Adipose tissue (tissue), 3 donors: ENCODE results near the gene ABL1. TPM values are rescaled to one million over a fixed set of nuclear protein-coding genes. Genes with fewer than 3 reads are reported as not detected.

ENCODE experiments used
- H3K27ac ChIP-seq: one replicate; pipeline ENCODE4 v1.5.1; 2013; ENCODE audit warnings: low read depth, low read length
- WGBS, 3 donors: extraction: QIAGEN DNeasy Blood & Tissue Kit; methylation state at CpG; one replicate each; pipeline ENCODE4 v1.1.7; 2013; 5-methylcytosine and 5-hydroxymethylcytosine counted together
- polyA plus RNA-seq, 3 donors: library from polyadenylated mRNA; stranded (reverse); fragments of 200-250 nt; gene quantifications; one replicate each; pipeline ENCODE4 v1.2.3, GENCODE V29; 2013
- donor health status: healthy with polysubstance abuse.
- donor health status: Bipolar disorder and iron deficiency.
- donor health status: healthy.

ABL1 gene
- polyA plus RNA-seq, 3 donors: 17.0 to 75.0 (median 58.1) TPM

DNA sequence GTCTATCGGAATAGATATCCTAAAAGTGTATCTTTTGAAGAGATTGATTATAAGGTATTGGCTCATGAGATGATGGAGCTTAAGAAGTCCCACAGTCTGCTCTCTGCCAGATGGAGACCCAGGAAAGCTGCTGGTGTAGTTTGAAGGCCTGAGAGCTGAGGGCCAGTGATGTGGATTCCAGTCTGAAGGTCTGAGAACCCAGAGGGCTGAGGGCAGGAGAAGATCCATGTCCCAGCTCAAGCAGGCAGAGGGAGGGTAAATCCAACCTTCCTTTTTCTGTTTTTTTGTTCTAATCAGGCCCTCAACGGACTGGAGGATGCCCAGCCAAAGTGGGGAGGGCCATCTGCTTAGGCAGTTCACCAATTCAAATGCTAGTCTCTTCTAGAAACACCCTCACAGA lies 11.0 kb upstream of the ABL1 start:
- no peak overlapping the region for H3K27ac ChIP-seq
- WGBS, 3 donors: 36 to 56% (median 50%) methylated on average over 2 of the region's 2 CpGs

DNA sequence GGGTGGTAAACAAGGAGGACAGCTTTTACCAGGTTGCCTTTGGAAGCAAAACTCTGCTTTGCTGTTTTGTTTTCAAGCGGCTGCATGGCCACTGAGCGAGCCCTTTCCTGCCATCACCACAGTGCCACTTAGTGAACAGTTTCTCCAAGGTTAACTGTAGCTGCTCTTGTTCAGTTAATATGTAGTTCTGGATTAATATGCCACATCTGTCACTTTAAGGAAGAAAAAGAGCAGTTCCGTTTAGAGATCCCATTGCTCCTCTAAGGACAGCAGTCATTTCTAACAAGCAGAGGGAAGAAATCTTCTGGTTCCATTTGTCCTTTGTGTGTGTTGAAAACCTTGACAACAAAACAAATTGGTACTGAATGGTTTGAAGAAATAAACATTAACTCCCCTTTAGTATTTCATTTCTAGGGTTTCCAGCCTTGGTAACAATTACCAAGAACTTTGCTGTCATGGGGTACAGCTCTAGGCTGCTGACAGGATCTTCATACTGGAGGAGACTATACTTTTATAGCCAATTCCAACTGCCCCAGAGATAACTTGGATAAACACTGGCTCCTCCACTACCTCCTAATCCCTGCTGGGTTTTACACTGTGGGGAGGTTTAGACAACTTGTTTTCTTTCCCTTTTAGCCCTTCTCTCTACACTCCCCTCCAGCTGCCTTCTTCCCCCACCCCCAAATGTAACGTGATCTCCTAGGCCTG lies 10.3 kb upstream of the ABL1 start:
- WGBS, 3 donors: 24 to 35% (median 31%) methylated on average over 4 of the region's 4 CpGs
- no peak overlapping the region for H3K27ac ChIP-seq

DNA sequence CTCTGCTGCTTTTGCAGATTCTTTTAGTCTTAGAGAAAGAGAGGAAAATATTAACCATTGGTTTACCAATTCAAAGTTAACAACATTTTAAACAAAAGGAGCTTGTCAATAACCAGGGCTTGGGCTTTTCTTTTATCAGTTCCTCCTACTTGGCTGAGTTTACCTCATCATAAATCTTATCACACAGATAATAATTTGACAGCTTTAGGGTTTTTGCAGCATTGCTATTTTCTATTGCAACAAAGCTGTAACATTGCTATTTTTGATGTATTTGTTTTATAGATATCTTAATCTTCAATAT lies 9.8 kb upstream of the ABL1 start:
- no peak overlapping the region for H3K27ac ChIP-seq

DNA sequence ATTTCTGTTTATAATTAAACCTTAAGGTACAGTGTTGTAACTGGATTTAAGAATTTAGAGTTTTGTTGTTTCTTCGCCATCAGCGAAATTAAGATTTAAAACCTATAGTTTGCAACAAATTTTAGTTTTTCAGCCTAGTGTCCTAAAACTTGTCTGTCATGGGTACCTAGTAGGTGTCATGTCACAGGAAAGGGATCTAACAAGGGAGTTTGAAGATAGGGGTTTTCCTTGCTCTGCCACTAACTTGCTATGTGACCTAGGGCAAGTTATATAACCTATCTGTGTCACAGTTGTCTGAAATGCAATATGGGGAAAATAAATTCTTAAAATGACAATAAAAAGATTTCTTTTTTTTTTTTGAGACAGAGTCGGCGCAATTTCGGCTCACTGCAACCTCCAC lies 9.2 kb upstream of the ABL1 start:
- WGBS, 3 donors: 88 to 92% (median 91%) methylated on average over 5 of the region's 5 CpGs
- no peak overlapping the region for H3K27ac ChIP-seq

DNA sequence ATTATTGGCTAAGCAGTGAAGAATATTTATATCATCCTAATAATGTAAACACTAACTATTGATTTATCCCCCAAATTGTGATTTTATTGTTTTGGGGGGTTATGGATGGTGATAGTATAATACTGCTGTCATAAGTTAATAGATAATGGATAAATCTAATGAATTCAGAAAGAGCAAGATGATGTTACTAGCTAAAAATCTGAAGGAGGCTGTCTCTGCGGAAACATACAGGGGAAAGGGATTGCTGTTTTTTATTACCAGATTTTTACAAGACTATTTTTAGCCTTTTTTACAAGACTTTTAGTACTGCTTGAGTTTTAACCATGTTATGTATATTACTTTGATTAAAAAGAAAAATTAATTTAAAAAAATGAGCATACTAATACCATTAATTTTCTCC lies 5.3 kb upstream of the ABL1 start:
- no peak overlapping the region for H3K27ac ChIP-seq
- WGBS, 3 donors: 59 to 89% (median 64%) methylated on average over 1 of the region's 1 CpG

DNA sequence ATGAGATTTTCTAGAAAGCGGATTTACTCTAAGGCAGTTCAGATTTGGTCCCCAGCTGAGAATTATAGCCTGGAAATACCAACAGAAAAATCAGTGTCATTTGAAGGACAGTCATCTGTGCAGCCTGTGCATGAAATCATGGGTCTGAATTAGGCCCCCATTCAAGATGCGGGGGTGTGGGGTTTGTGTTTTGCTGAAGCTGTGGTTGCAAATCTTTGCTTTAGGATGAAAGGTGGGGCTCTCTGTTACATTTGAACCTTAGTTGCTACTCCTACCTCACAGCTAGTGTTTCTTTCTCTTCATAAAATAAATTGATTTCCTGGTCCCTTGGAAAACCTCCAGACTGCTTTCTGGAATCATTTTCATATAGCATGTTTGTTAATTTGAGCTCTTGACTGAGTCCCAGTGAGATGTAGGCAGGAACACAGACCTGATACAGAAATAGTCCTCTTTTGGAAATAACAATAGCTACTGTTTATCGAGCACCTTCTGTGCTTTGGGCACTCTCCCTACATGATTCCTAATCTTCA lies 4.8 kb upstream of the ABL1 start:
- H3K27ac ChIP-seq: no peak overlapping the region
- 59 to 67% (median 59%) methylated on average over 3 of the region's 3 CpGs for WGBS, 3 donors

DNA sequence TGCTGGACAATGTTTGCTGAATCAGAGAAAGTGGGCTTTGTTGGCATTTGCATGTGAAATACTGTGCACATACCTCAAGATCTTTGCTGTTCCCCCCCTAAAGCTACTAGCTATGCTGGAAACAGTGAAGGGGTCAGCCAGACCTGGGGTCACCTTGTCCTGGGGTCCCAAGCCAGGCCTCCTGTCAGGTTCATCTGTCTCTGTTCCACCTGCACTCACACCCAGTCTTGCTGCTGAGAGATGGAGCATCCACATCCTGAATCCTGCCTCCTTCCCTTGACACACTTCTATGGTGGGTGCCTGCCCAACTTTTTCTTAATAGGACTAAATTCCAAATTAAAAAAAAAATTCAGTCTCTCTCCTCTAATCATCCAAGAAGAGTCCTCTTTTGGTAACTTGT lies 4.0 kb upstream of the ABL1 start:
- no peak overlapping the region for H3K27ac ChIP-seq

DNA sequence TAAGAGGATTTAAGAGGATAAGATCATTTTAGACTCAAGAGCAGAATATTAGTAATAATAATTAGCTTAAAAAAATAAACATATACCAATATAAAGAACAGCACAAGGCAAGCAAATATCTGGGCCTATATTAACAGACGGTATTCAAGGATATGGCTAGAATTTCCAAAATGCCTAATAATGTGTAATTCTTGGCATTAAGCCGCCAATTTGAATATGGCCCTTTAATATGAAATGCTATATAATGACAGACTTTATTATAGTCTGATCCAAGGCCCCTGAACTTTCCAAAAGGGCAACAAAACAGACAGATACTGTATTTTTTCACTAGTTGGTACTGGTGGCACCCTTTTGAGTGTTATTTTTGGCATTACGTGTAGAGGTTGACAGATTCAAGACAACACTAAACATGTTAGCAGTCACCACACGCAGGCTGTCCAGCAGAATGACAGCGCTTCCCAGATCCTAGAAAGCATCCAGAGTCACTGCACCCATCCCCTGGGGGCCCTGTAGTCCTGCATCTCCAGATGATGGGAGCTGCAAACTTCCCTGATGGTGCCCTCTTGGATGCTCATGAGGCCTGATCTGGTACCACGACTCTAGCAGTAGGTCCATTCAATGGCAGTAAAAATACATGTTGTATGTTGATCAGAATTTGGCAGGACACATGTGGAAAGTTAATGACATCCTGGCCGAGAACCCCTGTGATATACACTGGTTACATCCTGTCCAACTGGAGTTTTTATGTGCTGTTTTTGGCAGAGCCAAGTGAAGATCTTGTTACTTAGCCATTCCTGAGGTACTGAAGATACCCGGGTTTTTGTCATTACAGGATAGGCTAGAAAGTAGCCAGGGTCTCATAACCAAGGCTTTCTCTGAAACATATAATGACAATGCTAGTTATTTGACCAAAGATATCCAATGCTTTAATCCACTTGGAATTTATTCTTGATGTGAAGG lies 1.7 kb upstream of the ABL1 start:
- 77 to 84% (median 79%) methylated on average over 8 of the region's 8 CpGs for WGBS, 3 donors
- H3K27ac ChIP-seq: no peak overlapping the region

DNA sequence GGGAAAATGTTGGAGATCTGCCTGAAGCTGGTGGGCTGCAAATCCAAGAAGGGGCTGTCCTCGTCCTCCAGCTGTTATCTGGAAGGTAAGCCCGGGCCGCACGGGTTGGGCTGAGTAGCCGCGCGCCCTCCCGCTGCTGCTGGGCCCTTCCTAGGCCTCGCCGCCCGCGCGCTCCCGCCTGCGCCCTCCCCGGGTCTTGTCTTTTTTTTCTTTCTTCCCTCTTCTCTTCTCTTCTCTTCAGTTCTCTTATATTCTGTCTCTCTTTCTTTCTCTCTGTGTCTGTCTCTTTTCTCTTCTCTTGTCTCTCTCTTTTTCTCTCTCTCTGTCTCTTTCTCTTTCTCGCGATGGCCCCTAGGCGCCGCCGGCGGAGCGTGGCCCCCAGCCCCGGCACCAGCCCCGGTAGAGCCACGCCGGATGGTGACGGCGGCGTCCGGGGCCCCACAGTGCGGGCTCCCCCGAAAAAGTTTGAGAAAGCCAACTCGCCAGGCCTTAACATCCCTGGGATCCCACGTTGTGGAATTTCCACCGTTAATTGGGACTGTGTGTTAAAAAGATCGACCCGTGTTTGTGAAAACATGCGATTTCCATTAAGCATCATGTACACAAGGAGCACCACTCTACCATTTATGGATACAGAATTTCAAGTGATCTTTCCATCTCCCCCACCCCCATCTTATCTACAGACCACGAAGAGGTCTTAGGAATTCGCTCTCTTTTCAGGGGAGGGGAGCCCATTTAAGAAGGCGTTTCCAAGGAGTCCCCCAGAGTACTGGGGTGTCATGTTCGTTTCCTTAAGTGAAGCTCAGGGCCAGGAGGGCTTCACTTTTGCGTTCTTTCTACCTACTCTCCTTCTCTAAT lies 616 bp downstream of the ABL1 start:
- WGBS, 3 donors: 1 to 2% (median 1%) methylated on average over 44 of the region's 44 CpGs
- H3K27ac ChIP-seq: peak overlapping the region; percentile 14

DNA sequence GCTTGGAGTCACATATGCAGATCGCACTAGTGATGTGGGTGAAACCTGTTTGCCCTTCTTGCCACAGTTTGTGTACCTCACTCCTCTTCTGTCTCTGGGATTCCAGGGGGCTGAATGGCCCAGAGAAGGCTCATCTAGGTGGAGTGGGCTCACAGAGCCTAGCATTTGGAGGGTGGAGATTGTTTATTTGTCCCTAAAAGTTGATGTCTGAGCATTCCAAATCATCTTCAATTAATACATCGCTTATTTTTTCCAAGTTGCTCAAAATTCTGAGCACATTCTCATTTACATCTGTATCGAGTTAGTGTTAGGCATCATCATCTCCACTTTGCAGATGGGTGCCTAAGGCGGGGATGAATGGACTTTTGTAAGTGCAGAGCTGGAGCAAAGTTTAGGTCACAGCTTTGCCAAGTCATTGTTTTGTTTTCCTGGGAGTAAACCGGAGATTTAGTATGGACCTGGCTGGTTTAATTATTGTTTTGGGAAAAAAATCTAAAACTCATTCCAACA lies 2.0 kb downstream of the ABL1 start:
- no peak overlapping the region for H3K27ac ChIP-seq
- 39 to 56% (median 48%) methylated on average over 5 of the region's 5 CpGs for WGBS, 3 donors

DNA sequence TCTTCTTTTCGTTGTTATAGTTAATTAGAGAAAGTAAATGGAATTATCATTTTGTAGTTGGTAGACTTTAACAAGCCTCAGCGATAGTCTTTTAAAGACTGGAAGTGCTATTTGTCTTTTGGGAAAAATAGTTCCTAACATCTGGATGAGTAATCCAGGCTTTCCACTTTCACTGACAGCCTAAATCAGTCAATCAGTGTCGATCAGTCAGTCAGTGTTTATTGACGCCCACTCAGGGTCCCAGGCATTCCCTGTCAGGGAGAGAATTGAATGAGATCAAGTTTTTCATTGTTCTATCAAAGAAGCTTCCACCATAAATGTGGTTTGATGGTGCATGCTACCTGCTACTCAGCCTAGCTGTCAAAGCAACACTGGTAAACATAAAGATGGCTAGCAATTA lies 2.6 kb downstream of the ABL1 start:
- WGBS, 3 donors: 47 to 62% (median 61%) methylated on average over 4 of the region's 4 CpGs
- H3K27ac ChIP-seq: no peak overlapping the region

DNA sequence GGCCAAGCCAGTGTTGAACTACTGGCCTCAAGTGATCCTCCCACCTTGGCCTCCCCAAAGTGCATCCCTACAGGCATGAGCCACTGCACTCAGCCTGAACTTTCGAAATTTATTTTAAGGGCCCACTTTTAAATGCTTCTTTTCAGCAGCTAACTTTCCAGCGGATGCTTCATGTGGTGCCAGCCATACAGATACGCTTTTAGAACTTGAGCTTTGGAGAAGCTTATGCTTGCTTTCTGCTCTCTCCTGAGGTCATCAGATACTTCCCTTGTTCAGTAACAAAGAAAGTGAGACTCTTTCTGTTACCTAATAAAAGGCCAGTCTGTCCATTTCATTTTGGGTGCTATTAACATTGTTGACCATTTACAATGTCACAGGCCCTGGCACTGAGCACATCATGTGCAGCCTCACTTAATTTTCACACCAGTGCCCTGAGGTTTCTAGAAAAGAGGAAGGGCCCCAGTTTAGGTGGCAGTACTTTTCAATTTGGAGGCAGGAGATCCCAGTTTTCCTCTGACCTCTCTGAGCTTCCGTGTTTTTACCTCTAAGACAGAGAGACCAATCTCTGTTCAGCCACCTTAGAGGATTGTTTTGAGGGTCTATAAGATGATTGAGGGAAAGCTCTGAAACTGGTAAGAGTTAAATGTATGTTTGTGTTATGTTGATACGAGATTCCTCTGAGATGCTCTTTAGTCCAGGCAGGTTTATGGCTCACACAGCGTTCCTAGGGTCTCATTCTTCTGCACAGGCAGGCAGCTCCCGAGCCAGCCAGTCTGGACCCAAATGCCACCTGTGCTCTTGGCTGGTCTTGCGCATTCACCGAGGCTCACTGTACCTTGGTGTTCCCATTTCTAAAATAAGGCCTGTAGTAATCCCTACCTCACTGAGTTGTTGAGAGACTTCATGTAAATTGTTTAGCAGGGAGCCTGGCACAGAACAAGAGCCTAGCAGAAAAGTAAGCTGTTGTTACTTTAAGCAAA lies 4.4 kb downstream of the ABL1 start:
- H3K27ac ChIP-seq: no peak overlapping the region
- WGBS, 3 donors: 70 to 77% (median 74%) methylated on average over 9 of the region's 9 CpGs

DNA sequence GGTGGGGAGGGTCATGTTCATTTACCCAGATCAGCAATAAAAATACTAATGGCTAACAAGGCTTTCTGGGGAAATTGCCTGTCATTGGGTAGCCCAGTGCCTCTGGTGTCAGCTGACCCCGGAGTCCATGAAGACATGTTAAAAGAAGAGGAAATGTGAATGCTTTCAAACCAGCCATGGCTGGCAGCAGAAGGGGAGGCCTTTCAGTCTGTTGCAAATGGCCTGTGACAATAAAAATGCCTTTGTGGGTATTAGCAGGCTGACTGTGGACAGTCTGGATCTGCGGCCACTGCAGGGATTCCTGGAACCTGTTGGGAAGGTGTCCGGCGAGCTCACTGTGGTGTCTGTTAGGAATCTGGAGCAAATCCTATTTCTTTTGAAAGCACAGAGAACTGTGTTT lies 7.5 kb downstream of the ABL1 start:
- 83 to 89% (median 89%) methylated on average over 4 of the region's 4 CpGs for WGBS, 3 donors

DNA sequence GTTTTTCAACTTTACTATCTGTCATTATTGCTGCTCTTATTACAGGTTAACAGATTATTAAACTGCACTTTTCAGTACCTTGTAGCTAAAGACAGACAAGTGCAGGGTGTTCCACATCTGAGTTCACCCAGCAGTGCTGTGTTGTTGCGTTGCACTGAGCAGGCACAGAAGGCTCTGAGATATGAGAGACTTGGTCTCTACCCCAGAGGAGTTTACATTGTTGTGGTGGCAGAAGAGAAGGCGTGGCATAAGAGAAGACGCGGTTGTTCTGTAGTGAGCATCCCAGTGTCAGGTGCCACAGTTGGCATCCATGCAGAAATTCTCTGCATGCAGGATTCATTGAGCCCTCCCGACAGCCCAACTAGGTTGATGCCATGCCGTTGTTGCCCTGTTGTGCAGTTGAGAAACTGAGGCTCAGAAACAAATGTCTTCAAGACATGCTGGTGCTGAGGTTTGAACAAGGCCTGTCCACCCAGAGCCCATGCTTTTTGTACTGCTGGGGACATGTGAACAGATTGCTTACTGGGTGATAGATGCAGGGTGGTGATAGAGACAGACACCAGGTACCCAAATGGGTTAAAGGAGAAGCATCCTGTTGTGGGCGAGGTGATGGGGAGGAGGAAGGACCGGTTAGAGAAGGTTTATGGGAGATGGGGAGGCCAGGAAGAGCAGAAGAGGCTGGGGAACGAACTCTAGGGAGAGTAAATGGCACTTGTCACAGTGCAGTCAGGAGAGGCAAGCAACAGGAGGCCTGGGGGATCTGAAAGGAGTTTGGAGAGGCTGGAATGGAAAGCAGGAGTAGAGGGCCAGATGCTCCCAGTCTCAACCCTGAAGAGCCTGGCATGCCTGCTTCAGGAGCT lies 8.2 kb downstream of the ABL1 start:
- WGBS, 3 donors: 78 to 85% (median 84%) methylated on average over 9 of the region's 9 CpGs
- no peak overlapping the region for H3K27ac ChIP-seq

More for the DNA sequence above, 7.5 kb downstream of the ABL1 start:
- no peak overlapping the region for H3K27ac ChIP-seq

DNA sequence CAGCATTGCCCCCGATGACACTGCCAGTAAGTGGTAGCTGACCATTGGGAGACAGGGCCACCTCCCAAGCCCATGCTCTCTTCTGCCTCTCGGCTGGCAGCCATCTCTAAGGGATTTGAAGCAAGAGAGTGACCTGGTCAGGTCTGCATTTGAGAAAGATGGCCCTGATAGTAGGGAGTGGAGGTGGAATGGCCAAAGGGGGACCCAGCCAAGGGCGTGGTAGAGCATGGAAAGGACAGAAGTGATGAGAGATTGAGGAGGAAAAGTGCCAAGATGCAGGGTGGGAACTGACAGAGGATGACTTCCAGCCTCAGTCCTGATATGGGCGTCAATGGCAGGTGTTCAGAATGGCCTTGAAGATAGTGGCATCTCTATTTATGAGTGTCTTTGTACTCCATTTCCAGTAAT lies 9.0 kb downstream of the ABL1 start:
- 76 to 83% (median 80%) methylated on average over 4 of the region's 4 CpGs for WGBS, 3 donors

DNA sequence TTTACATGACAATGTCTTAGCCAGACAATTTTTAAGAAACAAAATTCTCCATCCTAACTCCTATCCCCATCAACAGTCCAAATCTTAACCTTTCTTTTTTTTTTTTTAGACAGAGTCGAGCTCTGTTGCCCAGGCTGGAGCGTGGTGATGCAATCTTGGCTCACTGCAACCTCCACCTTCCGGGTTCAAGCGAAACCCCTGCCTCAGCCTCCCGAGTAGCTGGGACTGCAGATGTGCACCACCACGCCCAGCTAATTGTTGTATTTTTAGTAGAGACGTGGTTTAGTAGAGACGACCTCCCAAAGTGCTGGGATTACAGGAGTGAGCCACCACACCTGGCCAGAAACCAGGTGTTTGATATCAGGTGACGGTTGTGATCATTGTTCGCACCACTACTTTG lies 10.2 kb downstream of the ABL1 start:
- H3K27ac ChIP-seq: no peak overlapping the region
- WGBS, 3 donors: 47 to 85% (median 48%) methylated on average over 10 of the region's 10 CpGs

More for the DNA sequence above, 9.0 kb downstream of the ABL1 start:
- no peak overlapping the region for H3K27ac ChIP-seq
